GM12892 (cell line): ENCODE results near the gene MFAP1. TPM values are rescaled to one million over a fixed set of nuclear protein-coding genes. Genes with fewer than 3 reads are reported as not detected.
"Not testable (repeated sequence)": the region's sequence is repeated elsewhere in the genome, so short reads cannot be mapped to it uniquely, and the experiment has no call there.

Source experiments
- DNase-seq: peaks from one replicate; pipeline ENCODE4 v3.0.0; 2011; ENCODE audit not compliant: insufficient read length
- FAIRE-seq: peaks from 2 replicates; lab custom pipeline; 2011; peaks lifted over from hg19 to GRCh38; lab: Jason Lieb, UNC
- POLR2A ChIP-seq: IDR thresholded peaks from 2 replicates; pipeline ENCODE4 v1.6.1; 2011; ENCODE audit warnings: low read depth, low read length, control low read depth
- POLR2AphosphoS5 ChIP-seq: IDR thresholded peaks from 2 replicates; pipeline ENCODE4 v1.6.1; 2011; ENCODE audit warnings: low read depth, low read length, control low read depth
- TAF1 ChIP-seq: IDR thresholded peaks from 2 replicates; pipeline ENCODE4 v1.6.1; 2011; ENCODE audit warnings: low read depth, mild to moderate bottlenecking, control low read depth, low read length, borderline replicate concordance
- polyA plus RNA-seq: library from polyadenylated mRNA; unstranded; fragments of >200 nt; gene quantifications from one replicate; pipeline ENCODE4 v1.2.1, GENCODE V29; 2012; ENCODE audit warnings: missing spikeins, inconsistent platforms; ENCODE audit not compliant: missing spikeins

The MFAP1 gene, protein sequence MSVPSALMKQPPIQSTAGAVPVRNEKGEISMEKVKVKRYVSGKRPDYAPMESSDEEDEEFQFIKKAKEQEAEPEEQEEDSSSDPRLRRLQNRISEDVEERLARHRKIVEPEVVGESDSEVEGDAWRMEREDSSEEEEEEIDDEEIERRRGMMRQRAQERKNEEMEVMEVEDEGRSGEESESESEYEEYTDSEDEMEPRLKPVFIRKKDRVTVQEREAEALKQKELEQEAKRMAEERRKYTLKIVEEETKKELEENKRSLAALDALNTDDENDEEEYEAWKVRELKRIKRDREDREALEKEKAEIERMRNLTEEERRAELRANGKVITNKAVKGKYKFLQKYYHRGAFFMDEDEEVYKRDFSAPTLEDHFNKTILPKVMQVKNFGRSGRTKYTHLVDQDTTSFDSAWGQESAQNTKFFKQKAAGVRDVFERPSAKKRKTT
- 40.9 TPM for polyA plus RNA-seq

DNA sequence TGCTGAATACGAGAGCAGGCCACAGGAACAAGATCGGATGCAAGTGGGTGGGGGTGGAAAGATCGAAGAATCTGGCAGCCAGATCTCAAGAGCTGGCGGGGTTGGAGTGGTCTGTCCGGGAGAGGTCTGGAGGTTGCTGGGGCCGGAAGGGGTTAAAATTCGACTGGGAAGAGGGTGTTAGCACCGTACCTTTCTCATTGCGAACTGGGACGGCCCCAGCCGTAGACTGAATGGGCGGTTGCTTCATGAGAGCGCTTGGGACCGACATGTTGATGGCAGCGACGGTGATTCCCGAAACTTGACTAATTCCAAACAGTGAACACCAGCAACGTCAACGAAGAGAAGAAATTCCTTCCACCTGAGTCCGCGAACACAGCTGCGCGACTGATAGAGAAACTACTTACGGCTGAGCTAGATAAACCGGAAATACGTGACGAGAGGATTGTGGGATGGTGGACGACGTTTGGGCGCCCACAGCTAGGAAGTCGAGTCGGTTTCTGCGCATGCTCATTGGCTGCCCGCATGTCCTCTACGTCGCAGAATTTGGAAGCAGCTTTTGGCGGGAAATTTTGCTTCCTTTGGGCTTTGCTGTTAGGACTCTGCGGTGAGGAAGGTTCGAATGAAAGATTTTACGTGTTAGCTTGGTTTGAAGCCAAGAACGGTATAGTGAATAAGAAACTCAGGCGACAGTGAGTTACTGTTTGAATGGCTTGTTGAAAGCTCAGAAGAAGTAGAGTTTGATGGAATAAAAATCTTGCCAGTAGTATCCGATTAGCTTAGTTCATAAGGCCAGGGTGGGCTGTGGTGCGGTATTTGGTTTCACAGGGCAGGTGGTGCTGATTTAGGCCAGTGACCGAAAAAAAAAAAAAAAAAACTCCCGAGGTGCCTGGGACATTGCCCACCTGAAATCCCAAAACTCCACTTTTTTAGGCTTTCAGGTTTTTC lies at the start of gene MFAP1:
Gene MFAP1, minus strand, starts transcription at position 389 of the 945 bp plus-strand sequence. Its CDS starts 121 bp downstream, at position 268.
- FAIRE-seq, result peak; percentile 97
- peak; percentile 77 for DNase-seq
- TF ChIP-seq POLR2AphosphoS5 (peak; percentile 98), TAF1 (peak; percentile 93), POLR2A (peak; percentile 98)

DNA sequence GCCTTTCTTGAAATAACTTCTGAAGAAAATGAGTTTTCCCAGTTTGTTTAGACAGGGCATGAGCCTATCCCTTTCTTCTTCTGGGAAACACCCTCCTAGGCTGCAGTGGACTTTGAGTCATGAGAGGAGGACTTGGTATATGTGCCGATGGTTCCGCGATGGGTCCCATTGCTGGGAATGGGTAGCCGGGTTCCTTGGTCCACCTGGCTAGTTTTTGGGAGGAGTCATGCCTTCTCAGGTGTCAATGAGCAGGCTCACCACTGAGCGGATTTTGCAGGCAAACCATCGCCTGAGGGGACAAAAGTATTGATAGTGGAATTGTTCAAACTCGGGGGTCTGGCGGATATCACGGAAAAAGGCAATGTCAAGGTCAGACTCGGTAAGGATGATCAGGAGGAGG lies 49.2 kb upstream of the MFAP1 start:
- TF ChIP-seq TAF1 (no peak), POLR2A (no peak), POLR2AphosphoS5 (no peak)
- FAIRE-seq, result no peak

DNA sequence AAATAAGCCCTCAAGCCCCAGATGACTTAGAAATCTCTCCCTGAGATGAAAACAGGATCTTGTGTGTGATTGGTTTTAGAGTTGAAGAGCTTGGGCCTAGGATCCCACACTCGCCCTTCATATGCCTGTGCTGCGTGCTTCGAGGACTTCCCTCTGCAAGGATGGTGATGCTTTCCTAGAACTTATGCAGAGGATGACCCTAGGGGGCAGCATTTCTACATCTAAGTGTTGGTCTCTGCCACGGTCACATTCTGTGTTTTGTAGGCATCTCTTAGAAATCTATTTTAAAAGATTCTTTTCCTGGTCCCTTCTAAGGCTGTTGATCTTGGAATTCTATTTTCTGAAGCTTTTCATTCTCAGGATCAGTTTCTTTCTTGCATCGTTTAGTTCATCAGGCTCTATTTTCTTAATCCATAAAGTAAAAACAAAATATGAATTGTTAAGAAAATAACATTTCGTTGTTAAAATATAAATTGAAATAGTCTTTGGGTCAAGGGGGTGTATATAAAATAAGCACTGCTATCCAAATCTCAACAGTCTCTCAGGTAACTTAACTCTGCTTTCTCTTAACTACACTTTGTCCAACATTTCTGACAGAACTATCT lies 48.0 kb upstream of the MFAP1 start:
- TF ChIP-seq POLR2A (no peak), POLR2AphosphoS5 (no peak), TAF1 (no peak)
- no peak for DNase-seq
- FAIRE-seq, result peak; percentile 77

More for the DNA sequence above, 49.2 kb upstream of the MFAP1 start:
- DNase-seq, result no peak

DNA sequence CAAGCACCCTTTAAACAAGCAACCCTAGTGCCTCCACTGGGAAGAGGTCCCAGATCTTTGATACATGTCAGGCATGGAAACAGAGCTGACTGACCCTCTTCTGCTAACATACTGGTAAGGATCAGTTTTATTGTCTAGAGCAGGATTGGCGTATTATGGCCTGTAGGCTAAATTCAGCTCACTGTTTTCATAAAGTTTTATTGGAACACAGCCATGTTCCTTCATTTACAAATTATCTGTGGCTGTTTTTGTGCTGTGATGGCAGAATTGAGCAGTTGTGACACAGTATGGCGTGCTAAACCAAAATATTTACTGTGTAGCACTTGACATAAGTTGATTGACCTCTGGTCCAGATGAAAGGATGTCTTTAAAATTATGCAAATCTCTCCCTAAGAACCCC lies 47.3 kb upstream of the MFAP1 start:
- no peak for DNase-seq
- no peak for FAIRE-seq
- no peak for TF ChIP-seq POLR2AphosphoS5
- TF ChIP-seq POLR2A, result no peak
- TF ChIP-seq TAF1, result no peak

DNA sequence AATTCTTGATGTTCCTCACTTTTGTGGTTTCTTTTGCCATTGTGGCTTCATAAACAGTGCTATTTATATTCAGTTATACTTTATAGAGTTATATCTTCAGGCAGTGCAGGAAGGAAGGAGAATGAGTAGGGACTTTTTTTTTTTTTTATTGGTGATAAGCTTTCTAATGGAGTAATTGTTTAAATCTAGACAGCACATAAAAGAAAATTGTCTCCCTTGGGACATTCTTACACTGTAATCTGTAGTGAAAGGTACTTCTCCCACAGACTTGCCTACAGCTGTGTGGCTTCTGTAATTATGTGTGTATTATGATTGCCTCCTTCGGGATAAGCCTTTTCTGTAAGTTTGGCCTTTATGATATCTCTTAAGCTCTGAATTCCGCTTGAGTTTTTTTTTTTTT lies 43.9 kb upstream of the MFAP1 start:
- no peak for FAIRE-seq
- TF ChIP-seq POLR2A, result no peak
- no peak for TF ChIP-seq POLR2AphosphoS5
- TF ChIP-seq TAF1, result no peak
- DNase-seq, result no peak

DNA sequence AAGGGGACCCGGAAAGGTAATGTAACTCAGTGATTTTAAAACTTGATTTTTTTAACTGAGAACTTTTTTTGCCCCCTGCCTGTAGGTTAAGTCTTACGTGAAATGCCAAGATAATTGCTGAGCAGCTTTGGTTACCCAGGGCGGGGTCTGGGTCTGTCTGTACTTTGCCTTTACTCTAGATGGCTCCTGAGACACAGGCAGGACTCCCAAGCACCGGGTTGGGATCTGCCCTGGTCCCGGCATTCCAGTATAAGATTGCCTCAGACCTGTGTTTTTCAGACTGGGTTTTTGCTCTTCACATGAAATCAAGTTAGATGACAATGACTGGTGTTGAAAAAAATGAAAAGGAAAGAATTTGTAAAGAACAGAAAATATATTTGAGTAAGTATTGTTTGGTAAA lies 42.6 kb upstream of the MFAP1 start:
- TF ChIP-seq POLR2A, result no peak
- no peak for TF ChIP-seq TAF1
- TF ChIP-seq POLR2AphosphoS5, result no peak
- no peak for DNase-seq
- FAIRE-seq, result no peak

DNA sequence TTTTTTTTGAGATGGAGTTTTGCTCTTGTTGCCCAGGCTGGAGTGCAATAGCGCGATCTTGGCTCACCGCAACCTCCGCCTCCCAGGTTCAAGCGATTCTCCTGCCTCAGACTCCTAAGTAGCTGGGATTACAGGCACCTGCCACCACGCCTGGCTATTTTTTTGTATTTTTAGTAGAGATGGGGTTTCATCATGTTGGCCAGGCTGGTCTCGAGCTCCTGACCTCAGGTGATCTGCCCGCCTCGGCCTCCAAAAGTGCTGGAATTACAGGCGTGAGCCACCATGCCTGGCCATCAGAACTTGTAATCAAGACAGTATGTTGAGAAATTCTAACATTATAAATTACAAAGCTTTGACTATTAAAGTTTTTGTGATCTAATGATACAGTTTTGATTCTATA lies 42.1 kb upstream of the MFAP1 start:
- FAIRE-seq, DNase-seq: not testable (repeated sequence)

DNA sequence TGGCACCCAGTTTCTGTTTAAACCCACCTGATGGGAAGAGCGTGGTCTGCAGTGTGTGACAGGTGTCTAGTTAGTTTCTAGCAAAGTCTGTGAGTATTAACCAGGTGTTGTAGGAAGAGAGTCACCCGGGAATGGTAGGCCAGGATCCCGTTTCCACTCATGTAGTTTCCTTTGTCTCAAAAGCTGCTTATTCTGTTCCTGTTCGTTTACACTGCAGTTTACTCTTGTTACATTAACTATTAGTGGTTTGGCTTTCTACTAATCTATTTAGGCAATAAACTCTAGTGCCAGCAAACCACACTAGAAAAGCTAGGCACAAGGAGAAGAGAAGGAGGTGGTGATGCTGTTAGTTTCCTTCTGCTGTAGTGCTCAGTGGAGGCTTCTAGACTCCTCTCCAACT lies 35.1 kb upstream of the MFAP1 start:
- no peak for DNase-seq
- TF ChIP-seq POLR2A, result no peak
- no peak for TF ChIP-seq POLR2AphosphoS5
- TF ChIP-seq TAF1, result no peak
- no peak for FAIRE-seq

DNA sequence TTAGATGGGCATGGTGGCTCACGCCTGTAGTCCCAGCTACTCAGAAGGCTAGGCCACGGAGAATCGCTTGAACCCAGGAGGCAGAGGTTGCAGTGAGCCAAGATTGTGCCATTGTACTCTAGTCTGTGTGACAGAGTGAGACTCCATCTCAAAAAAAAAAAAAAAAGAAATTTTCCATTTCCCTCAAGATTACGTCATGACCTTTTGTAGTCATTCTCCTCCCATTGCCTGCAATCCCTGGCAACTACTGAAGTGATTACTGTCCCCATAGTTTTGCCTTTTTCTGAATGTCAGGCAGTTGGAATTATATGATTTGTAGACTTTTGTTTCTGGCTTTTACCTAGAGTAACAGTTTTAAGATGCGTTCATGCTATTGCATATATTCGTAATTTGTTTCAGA lies 30.3 kb upstream of the MFAP1 start:
- no peak for DNase-seq
- TF ChIP-seq POLR2A (no peak), POLR2AphosphoS5 (no peak), TAF1 (no peak)
- FAIRE-seq, result no peak

DNA sequence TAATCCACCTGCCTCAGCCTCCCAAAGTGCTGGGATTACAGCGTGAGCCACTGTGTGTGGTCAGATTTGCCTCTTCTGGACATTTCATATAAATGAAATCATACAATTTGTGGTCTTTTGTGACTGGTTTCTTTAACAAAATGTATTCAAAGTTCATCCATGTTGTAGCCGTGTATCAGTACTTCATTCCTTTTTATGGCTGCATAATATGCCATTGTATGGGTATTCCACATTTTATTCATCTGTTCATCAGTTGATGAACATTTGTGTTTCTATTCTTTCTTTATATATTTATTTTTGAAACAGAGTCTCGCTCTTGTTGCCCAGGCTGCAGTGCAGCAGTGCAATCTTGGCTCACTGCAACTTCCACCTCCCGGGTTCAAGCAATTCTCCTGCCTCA lies 28.1 kb upstream of the MFAP1 start:
- TF ChIP-seq TAF1 (no peak), POLR2AphosphoS5 (no peak)
- FAIRE-seq (no peak), DNase-seq (no peak)

DNA sequence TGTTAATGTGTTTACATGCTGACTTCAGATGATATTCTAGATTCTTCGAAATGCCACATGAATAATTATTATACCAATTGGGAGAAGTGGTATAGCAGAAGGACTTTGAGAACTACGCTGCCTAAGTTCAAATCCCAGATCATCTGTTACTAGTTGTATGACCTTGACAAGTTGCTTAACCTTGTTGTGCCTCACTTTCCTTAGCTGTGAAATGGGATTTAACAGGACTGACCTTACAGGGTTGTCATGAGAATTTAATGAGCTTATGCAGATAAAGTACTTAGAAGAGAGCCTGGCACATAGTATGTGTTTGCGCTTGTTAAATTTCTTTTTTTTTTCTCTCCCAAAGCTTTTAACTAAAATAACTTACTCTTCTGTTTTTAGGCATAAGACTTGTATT lies 26.8 kb upstream of the MFAP1 start:
- FAIRE-seq, result no peak
- TF ChIP-seq TAF1, result no peak
- TF ChIP-seq POLR2AphosphoS5, result no peak
- no peak for TF ChIP-seq POLR2A
- no peak for DNase-seq
